Dedifferentiated amniotic fluid mesenchymal stem cell (primary cell): ENCODE data around the gene TTC23.
A peak's percentile ranks its signal among the peaks of the same experiment; 100 is the strongest.
"Not testable (repeated sequence)": the region's sequence is repeated elsewhere in the genome, so short reads cannot be mapped to it uniquely, and the experiment has no call there.

Source experiments
- DNase-seq: peaks from one replicate; pipeline ENCODE4 v3.0.0-alpha.2; 2016; ENCODE audit errors: extremely low spot score

TTC23 gene

DNA sequence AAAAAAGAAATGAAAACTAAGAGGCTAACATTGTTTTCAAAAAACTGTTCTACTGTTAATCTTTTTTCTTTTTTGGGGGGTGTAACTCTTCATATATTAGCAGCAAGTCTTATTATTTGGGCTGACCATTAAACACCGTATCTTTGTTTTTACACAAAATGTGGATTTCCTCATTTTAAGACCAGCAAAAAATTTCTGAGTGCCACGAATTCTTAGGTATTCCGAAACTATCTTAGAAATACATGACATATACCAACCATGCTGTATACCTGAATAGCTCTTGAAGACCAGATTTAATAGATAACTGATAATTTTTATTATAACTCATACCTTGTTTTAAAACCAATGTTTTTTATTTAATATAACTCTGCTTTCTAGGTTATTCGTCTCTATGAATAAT lies 620 bp upstream of the TTC23 start:
- DNase-seq = no peak

DNA sequence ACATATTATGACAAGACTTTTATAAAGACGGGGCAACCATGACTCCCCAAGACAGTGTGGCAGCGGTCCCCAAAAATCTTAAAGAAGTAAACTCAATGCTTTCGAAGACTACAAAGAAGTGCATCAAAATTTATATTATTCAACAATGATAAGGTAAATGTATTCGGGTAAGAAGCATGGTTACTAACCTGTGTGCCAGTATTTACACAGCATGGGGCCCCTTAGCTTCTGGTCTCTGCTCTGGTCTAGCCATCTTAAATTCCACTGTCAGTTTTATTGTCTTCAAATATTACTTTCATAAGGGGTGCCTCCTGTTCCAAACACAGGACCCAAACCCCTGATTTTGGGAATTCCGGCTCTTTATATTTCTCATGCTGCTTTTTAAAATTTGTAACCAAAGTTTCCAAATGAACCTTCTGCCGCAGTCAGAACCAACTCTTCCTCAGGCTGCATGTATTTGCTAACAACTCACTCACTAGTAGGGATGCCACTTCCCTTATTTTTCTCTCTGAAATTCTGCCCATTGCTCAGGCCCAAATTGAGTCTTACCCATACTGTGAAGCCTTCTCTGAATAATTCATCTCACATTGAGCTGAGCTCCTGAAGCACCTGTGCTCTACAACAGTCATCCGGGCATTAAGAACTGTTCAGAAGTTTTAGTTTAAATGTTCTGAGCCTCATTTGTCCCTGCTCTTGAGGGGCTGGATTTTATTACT lies 1.2 kb downstream of the TTC23 start:
- no peak for DNase-seq

DNA sequence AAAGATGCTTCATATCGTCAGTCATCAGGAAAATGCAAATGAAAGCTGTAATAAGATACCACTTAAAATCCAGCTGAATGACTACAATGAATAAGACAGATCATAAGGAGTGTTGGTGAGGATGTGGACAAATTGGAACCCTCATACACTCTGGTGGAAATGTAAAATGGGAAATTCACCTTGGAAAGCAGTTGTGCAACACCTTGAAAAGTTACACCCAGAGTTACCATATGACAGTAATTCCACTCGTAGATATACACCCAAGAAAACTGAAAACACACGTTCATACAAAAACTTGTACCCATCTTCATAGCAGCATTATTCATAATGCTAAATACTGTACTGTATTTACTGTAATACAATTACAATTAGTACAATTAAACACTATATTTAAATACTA lies 2.3 kb downstream of the TTC23 start:
- no peak for DNase-seq

DNA sequence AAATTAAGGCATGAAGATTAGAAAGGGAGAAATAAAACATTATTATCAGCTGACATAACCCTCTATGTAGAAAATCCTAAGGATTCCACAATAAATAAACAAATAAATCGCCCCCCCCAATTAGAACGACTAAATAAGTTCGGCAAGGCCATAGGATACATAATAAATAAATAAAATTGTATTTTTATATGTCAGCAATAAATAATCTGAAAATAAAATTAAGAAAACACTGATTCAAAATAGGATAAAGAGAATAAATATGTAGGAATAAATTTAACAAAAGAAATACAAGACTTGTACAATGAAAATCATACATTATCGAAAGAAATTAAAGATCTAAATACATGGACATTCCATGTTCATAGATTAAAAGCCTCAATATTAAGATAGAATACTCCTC lies 5.1 kb downstream of the TTC23 start:
- DNase-seq = no peak

DNA sequence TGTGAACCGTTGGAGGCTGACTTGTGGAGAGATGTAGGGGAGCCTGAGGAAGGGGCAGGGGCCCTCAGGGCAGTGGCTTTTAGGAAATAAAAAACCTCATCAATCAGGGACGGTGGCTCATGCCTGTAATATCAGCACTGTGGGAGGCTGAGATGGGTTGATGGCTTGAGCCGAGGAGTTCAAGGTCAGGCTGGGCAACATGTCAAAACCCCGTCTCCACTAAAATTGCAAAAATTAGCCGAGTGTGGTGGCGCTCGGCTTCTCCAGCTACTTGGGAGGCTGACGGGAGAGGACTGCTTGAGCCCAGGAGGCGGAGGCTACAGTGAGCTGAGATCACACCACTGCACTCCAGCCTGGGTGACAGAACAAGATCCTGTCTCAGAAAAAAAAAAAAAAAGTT lies 7.6 kb downstream of the TTC23 start:
- DNase-seq = no peak

DNA sequence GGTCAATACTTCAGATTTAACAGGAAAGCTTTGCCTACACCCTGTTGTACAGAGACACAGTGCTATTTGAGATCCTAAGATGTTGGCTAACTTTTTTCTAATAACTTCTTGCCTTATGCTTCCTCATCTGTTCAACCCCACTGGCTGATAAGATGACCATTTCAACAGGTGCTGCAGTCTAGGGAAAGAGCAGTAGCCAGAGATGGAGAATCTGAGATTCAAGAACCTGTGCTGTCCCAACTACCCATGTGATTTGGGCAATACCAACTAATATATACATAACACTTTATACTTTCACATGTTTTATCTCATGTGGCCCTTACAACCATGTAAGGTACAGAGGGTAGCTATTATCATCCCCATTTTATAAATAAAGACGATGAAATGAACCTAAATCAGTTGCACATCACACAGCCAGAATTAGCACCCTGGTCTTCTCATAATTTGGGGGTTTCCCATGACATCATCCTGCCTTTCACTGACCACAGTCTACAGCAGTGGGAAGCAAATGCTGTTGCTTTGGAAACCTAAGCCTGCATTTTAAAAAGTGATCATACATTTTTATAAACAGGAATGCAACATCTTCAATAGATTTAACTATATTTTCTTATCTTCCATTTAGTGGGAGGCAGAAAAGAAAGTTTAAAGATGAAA lies 9.7 kb downstream of the TTC23 start:
- no peak for DNase-seq

DNA sequence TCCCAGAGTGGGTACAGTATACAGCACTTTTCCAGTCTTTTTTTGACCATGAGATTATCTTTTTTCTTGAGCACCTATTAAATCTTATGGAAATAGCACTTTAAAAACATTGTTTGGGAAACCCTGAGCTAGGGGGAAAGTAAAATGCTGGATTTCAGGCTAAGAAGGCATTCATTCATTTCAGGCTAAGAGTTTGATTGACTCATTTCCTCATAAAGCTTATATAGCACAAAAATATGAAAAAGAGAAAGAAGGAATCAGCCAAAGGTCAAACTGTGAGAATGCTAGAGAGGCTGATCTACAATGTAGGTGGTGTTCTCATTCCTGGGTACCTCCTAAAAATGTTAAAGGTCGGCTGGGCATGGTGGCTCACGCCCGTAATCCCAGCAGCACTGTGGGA lies 10.5 kb downstream of the TTC23 start:
- DNase-seq = no peak

DNA sequence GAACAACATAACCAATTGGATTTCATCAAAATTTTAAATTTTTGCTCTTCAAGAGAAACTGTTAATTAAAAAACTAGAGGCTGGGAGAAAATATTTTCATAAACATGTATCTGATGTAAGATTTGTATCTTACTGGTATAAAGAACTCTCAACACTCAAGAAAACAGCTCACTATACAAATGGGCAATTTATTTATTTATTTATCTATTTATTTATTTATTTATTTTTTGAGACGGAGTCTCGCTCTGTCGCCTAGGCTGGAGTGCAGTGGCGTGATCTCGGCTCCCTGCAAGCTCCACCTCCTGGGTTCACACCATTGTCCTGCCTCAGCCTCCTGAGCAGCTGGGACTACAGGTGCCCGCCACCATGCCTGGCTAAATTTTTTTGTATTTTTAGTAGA lies 15.2 kb downstream of the TTC23 start:
- not testable (repeated sequence) for DNase-seq

DNA sequence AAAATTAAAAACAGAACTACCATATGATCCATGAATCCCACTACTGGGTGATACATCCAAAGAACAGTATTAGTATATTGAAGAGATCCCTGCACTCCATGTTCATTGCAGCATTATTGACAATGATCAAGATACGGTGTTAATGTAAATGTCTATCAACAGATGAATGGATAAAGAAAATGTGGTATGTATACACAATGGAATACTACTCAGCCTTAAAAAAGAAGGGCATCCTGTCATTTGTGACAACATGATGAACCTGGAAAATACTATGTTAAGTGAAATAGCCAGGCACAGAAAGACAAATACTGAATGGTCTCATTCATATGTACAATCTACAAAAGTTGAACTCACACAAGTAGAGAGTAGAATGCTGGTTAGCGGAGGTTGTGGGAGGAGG lies 16.6 kb downstream of the TTC23 start:
- no peak for DNase-seq

DNA sequence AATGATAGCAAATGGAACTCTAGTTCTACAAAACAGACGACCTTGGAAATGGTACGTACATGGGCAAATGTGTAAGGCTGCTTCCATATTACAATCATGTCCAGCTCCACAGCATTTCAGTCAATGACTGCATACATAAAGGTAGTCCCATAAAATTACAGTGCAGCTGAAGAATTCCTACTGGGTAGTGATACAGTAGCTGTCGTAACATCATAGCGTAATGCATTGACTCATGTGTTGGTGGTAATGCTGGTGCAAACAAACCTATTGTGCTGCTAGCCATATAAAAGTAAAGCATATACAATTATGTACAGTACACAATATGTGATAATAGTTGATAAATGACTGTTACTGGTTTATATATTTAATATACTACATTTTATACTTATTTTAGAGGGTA lies 18.5 kb downstream of the TTC23 start:
- no peak for DNase-seq

DNA sequence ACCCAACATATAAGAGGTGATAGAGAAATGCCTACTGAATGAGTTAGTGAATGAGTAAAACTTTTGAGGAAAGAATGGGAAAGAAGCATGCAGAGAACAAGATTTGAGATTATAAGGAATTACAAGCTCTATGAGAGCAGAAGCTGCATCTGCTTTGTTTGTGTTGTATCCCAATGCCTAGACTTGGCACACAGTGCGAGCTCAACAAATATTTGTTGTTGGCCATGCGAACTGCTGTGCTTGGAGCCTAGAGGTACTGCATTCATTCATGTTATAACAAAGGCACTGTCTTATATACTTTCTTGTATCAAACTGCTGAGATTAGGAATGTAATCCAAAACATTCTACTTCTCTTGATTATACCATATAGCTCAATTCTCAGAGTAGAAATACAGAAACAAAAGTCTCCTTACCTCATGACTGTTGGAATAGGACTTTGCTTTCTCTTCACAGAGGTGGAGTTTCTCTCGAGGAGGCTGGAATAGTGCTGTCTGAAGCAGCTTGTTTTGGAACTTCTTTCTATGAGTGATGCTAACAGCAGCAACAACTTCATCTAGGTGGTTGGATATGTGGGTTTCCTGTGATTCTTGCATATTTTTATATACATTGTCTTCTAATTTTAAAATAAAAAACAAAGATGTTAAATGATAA lies 21.1 kb downstream of the TTC23 start:
- no peak for DNase-seq

DNA sequence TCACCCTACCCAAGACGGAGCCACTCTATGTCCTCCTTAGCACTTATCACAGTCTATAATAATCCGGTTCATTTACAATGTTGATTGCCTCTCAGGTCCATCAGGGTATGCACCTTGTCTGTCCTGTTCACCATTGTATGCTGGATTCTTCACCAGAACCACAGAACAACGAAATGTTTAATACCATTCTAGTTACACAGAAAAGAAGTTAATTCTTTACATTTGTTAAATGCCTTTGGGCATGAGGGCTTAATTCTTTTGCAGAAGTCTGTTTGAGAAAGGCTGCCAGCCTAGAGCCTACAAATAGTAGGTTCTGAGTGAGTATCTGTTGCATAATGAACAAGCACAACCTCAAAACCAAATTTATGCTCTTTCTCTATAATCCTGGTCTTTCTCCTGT lies 22.6 kb downstream of the TTC23 start:
- DNase-seq = no peak

DNA sequence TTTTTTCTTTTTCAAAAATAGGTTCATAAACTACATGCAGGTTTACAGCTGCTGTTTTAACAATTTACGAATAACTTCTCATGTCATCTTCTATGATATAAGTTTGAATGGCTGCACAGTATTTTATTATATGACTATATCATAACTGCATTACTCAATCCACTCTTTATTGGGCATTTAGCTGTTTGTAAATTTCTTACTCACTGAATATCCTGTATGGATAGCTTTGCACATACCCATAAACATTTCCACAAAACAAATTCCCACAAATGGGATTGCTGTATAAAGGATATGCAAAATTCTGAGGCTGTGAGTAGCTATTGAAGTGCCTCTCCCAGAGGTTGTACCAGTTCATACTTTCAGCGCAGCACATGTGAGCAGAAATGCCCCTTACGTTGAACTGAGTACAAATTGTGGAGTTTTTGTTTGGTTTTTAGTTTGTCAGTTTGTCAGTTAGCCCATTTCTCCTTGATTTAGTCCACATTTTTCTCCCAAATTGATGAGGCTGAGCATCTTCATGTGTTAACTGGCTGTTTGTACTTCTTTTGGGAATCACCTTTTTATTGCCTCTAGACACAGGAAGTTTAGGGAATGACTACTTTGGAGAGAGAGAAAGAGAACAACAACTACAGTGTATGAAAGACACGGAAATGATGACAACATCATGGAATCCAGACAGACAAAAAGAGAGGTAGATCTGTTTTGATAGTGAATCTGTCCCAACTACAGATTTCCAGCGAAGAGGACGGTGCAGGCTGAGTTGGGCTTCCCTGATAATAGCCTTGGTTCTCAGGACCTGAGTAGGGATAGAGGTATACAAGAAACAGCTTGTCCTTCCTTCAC lies 24.8 kb downstream of the TTC23 start:
- no peak for DNase-seq

DNA sequence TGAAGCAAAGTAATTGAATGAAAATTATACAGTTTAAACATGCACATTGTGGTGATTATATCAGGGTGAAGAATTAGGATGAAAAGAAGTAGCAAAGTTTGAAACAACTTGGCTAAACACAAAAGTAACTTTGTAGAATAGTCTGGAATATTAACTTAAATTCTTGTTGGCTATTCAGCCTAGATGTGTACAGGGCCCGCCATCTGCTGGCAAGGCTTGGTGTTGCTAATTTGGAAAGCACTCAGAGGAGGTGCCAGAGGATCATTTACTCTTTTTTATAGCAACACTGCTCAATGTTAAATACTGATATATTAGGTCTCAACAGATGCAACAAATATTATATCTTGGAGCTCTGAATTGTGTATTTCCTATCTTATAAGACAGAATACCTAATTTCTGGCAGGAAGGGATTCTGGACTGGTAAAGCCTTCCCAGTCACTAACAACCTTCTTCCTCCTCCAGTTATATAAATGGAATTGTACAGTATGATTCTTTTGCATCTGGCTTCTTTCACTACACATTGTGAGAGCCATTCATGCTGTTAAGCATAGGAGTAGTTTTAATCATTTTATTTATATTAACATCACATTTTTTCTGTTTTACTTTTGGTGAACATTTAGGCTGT lies 36.1 kb downstream of the TTC23 start:
- DNase-seq = peak; percentile 77

DNA sequence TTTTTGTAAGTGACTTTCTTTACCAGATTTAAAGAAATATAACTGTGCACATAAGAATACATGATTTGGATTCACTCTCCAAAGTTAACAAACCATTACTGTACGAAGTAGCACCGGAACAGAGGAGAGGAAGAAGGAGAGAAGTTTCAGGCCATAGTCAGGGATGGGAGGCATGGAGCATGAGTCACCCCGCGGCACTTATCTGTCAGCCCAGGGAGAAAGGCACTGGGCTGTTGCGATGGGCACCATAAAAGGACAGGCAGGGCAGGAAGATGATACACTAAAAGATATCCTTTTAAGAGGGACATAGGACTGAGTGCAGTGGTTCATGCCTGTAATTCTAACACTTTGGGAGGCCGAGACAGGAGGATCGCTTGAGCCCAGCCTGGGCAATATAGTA lies 37.0 kb downstream of the TTC23 start:
- no peak for DNase-seq

DNA sequence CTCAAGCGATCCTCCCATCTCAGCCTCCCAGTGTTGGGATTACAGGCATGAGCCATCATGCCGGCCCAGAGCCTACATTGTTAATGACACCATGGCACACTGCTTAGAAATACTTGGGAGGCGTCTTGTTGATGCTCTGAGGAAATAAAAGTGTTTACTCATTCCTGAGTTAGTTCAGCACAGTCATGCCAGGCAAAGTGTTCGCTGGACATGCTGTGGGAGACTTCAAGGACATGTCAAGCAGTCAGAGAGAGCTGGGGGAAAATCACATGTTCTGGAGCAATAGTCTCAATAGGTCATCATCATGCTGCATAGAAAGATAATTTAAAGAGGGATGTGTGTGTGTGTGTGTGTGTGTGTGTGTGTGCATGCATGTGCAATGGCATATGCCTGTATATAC lies 37.5 kb downstream of the TTC23 start:
- DNase-seq = no peak

DNA sequence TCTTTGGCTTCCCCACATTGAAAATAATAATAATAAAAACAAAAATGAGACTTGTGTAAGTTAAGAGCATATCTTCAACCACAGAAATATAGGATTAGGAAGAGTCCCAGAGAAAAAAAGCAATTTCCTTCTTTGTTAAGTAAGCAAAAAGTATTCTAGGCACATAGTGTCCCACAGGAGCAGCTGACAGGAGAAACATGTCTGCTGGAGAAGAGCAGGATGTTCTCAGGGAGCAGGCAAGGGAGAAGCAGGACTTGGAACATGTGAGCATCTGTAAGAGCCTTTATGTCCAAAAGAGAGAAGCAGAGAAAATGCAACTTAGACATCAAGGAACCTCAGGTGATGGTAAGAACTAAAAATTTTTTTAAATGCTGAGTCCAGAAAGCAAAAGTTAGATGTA lies 39.0 kb downstream of the TTC23 start:
- no peak for DNase-seq

DNA sequence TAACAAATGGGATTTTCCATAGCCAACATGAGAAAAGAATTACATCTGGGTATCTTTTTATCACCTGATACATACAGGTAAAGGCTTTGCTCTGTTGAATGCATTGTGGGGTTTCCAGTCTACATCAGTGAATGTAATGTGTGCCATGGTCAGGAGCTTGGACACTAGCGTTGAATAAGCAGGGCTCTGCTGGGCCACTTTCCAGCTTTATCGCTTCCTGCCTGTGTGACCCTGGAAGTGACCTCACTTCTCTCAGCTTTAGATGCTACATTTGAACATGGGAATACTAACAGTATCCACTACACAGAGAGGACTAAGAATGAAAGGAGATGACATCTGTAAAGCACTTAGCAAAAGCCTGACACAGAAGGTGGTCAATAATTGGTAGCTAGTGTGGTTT lies 40.1 kb downstream of the TTC23 start:
- no peak for DNase-seq

DNA sequence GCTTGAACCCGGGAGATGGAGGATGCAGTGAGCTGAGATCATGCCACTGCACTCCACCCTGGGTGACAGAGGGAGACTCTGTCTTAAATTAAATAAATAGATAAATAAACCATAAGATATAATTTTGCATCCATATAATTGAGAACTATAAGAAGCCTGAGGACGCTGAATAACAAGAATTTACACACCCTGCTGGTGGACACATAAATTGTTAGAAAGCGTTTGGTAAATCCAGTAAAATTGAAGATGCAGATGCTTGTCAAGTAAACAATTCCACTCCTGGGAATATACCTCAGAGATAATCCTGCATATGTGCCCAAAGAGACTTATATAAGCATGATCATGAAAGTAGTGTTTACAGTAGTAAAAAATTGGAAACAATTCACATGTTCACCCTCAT lies 41.7 kb downstream of the TTC23 start:
- DNase-seq = no peak

DNA sequence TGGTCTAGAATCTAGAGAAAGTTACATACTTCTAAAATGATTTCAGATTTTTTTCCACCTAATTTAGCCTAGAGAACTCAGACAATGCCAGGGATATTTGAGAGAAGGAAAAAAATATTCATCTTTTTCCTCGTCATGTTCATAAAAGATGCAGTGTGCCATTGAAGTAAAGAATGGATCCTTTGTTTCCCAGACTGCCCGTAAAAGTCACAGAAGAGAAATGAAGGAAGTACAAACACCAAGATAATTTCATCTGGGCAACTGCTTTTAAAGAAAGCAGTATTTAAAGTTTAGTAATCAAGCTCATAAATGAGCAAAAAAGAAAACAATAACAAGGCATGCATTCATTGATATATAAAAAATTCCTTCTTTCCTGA lies 47.2 kb downstream of the TTC23 start:
- no peak for DNase-seq

DNA sequence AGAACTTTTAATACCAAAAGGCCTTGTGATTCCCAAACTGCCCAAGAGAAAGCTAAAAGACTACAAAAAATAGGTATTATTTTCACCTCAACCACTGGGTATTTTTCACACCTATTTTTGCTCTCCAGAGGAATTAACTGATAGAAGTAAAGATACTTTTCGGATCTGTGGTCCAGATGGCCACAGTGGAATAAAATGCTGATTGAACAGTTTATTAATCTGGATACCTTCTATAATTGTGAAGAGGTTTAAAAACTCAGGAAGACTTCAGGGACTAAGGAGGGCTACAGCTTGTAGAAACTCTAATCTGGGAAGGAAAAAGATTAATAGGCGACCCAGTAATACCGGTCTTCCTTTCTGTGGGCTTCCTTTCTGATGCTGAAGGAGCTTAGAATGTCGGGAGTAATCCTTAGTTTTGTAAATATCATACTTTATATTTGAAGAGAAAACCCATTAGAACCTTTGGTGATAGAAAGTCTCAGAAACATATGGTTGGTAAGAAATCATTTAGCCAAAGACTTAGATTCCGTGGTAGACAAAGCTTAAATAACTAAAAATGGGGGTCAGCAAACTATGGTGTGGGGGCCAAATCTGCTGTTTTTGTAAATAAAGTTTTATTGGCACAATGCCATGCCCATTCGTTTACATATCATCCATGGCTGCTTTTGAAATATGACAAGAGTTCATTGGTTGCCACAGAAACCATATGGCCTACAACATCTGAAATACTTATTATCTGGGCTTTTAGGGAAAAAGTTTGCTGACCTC lies 47.8 kb downstream of the TTC23 start:
- DNase-seq = no peak
